Measurements from ENCODE around the gene ZSCAN18. TPM values are rescaled to one million over a fixed set of nuclear protein-coding genes. Genes with fewer than 3 reads are reported as not detected.

The ZSCAN18 gene
- total RNA-seq, 1 donor from 2014 or later, result 100 TPM

DNA sequence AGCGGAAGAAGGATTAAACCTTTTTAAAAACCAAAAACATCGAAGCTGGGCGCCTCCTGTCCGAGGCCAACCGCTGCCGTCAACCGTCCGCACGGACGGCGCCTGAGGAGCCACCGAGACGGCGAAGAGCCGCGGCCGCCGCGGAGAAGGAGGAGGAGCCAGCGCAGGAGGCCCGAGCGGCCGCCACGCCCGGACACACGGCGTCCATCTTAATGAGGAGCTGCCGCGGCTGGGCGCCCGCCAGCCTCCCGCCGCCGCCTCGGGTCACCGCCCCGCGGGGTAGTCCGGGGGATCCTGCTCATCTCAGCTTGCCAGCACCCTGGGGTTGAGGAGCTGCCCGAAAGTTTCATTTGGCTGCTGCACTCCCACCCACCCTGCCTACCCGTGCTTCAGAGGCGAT lies 53.6 kb downstream of the ZSCAN18 start:
- DNase-seq, result no peak

DNA sequence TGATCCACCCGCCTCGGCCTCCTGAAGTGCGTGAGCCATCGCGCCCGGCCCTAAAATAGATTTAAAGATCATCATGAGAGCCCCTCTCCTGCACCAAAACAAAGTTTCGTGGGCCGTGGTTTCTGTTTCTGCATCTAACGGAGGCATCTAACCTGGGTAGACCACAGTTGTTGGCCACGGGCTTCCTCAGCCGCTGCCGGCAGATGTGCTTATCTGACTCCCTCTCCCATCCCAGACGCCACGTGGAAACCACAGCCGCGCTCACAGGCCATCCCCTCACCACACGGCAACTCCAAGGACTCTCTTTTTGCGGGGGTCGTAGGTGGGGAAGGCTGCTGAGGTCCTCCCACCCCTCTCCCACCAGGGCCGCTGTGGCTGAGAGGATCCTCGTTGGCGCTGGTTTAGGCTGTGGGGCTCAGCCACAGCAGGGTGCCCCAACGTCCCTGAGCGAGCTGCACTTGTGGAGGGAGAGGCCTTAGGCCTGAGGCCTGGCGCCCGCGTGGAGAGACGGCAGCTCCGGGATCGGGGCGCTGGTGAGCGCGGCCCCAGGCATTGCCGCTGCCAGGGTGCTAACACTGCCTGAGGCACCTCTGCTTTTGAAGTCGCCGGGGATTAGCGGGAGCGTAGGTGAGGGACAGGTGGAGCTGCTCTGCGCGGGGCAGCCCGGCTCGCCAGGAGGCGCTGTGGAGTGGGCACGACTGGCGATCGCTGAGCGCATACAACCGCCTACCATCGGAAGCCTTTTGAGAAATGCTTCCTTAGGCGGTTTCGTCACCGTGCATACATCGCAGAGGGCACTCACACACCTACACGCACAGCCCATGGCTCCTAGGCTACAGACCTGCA lies 55.3 kb downstream of the ZSCAN18 start:
- no peak for DNase-seq

DNA sequence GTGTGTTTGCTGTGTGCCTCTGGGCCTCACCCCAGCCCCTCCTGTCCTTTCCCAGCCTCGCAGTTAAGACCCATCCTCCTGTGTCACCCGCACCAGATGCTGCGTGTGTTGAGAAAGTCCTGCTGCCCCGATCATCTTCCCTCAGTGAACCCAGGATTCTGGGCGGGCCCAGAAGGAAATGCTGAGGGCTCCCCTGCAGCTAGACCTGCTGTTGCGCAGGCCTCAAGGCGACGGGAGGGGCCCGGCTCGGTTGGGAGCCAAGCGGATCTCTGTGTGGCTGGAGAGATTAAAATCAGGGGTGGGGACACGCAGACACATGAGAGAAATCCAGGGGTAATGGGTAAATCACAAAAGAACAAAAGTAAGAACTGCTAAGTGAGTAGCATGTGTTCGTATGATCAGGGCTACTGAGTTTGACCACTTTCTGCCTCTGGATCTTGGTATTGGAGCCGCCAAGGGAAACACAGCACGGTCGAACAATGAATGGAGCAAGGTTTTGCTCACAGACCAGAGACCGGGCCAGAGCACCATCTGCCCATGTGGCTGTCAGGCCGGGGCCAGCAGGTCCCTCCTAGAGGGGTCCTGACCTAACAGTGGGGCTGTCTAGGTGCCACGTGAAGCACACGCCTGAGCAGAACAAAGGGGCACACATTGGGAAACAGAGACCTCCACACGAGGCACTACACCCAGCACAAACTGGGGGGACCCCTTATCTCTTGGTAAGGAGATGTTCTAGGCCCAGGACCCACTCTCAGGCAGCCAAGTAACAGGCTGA lies 57.1 kb downstream of the ZSCAN18 start:
- DNase-seq, result no peak

DNA sequence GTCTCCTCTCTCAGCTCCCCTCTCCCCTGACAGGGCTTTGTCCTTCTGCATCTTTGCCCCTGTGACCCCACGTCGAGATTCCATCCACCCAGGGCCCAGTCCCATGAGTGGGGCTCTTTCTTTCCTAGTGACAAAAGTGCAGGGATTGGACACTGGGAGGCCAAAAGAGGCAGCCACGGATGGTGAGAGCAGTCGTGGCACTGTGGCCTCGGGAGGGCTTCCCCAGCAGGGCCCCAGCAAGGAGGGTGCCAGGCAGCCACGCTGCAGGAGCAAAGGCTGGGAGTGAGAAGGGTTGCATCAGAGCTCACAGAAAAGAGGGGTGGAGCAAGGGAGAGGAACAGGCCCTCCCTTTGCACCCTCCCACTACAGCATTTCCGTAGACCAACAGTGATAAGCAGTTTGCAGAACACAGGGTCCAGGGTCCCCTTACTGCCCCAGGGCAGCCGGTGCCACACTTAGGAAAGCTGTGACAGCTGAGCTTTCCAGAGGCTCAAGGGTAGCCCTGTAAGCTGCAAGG lies 59.3 kb downstream of the ZSCAN18 start:
- DNase-seq, result no peak

DNA sequence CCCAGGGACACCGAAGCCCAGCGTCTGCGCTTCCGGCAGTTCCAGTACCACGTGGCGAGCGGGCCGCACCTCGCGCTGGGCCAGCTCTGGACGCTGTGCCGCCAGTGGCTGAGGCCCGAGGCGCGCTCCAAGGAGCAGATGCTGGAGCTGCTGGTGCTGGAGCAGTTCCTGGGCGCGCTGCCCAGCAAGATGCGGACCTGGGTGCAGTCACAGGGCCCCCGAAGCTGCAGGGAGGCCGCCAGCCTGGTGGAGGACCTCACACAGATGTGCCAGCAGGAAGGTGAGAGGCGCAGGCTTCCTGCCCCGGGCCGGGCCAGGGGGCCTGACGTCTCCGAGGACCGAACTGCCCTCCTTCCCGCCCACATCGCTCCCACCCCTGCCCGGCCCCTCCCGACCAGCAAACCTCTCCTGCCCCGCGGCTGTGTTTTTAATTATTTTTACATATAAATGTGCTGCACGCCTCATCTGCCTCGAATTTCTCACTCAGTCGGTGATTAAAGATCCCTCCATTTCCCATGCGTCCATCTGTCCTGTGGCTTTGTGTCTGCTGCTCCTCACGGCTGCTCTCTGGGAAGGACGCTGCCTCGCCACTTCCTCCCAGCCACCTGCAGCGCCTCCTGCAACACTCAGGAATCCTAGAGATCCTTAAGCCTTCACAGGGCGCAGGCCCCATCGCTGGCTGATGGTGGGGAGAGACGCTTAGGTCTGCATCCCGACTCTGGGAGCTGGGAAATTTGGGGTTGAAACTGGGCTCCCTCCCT lies 59.9 kb downstream of the ZSCAN18 start:
- DNase-seq, result peak; percentile 26

DNA sequence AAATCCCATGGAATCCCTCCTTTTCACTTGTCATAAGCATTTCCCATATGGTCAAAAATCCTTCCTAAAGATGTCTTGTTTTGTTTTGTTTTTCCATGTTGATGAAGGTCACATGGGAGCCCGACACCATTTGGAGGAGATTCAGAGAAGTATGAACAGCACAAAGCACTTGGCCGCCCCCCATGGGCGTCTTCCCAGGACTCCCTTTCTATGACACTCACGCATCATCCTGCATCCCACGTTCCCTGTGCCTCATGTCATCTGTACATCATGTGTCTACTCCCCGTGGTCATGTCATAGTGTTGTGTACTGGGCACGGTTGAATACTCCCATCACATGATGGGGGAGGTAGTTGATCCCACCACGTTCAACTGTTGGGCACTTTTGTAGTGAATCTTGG lies 62.2 kb downstream of the ZSCAN18 start:
- DNase-seq, result no peak

DNA sequence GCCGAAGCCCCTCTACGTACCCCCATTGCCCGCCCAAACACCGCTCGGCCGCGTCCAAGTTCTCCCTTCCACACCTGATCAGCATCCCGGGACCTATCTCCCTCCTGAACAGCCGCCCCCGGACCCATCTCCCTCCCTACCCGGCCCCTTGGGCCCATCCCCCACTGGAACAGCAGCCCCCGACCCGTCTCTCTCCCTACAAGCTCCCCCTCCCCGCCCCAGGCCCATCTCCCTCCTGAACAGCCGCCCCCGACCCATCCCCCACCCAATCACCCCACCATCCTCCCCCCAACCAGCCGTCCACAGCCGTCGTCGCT lies 63.6 kb downstream of the ZSCAN18 start:
- DNase-seq, result peak; percentile 12

Other genes with a start within 250 kb of the ZSCAN18 start
- 25.0 TPM for gene ZNF587, start 248.4 kb downstream of the ZSCAN18 start, total RNA-seq
- gene ZNF814, start 209.2 kb downstream of the ZSCAN18 start, total RNA-seq, result 11.2 TPM
- gene ZNF417, start 181.6 kb downstream of the ZSCAN18 start, total RNA-seq, result 24.7 TPM
- 15.8 TPM for gene ZNF418, start 162.8 kb downstream of the ZSCAN18 start, total RNA-seq
- gene ZNF256, start 150.5 kb downstream of the ZSCAN18 start, total RNA-seq, result 12.1 TPM
- 0.82 TPM for gene C19orf18, start 123.7 kb downstream of the ZSCAN18 start, total RNA-seq
- gene ZNF606, start 95.4 kb downstream of the ZSCAN18 start, total RNA-seq, result 28.5 TPM
- not detected for gene ZSCAN1, start 64.2 kb downstream of the ZSCAN18 start, total RNA-seq
- gene ZNF135, start 38.9 kb downstream of the ZSCAN18 start, total RNA-seq, result 11.3 TPM
- 20.9 TPM for gene ZNF329, start 52.6 kb upstream of the ZSCAN18 start, total RNA-seq
- 16.5 TPM for gene ZNF274, start 84.8 kb upstream of the ZSCAN18 start, total RNA-seq
- gene ZNF544, start 130.7 kb upstream of the ZSCAN18 start, total RNA-seq, result 34.2 TPM
- gene ZNF8, start 180.7 kb upstream of the ZSCAN18 start, total RNA-seq, result 9.5 TPM
- 37.8 TPM for gene ERVK3-1, start 207.1 kb upstream of the ZSCAN18 start, total RNA-seq
- 2.5 TPM for gene ZSCAN22, start 228.8 kb upstream of the ZSCAN18 start, total RNA-seq